GM12878 (cell line): Measurements from ENCODE around the gene RAPGEF3. TPM values are rescaled to one million over a fixed set of nuclear protein-coding genes. Genes with fewer than 3 reads are reported as not detected.

Experiments
- ATAC-seq: fragments of 200-7000 bp; cut with Tn5 transposase; 3 replicates; pipeline ENCODE4 v1.9.1; 2020; ENCODE audit warnings: mild to moderate bottlenecking, moderate library complexity
- BruUV-seq: library from RNA; stranded (reverse); fragments of 400-500 nt; replicated peaks from 2 replicates; lab custom pipeline; 2021; lab: Mats Ljungman, UMichigan
- CTCF ChIA-PET: fragments of 300-600 bp; sonication (Branson Sonifier 250); formaldehyde crosslinking; extraction: SDS; loops from one replicate; lab custom pipeline; 2021; ENCODE audit warnings: inconsistent platforms; lab: Yijun Ruan, JAX
- POLR2A ChIA-PET: fragments of 350-600 bp; formaldehyde crosslinking; extraction: SDS; loops from one replicate; lab custom pipeline; 2021; ENCODE audit warnings: inconsistent platforms; lab: Charles Lee
- RAD21 ChIA-PET: fragments of 300-600 bp; sonication (Branson Sonifier 250); formaldehyde crosslinking; loops from one replicate; lab custom pipeline; 2023; ENCODE audit warnings: antibody characterized with exemption; ENCODE audit not compliant: unreplicated experiment; lab: Charles Lee
- SMC1A ChIA-PET: fragments of 300-600 bp; sonication (Branson Sonifier 250); formaldehyde crosslinking; loops from one replicate; lab custom pipeline; 2023; ENCODE audit not compliant: unreplicated experiment, uncharacterized antibody; lab: Charles Lee
- DNase-seq: peaks from one replicate; pipeline ENCODE4 v3.0.0-alpha.2; 2011; ENCODE audit warnings: low read depth, low spot score
- FAIRE-seq: peaks from 3 replicates; lab custom pipeline; 2011; peaks lifted over from hg19 to GRCh38; lab: Jason Lieb, UNC
- H2AFZ ChIP-seq: 2 replicates; pipeline ENCODE4 v1.6.0; 2011; ENCODE audit warnings: low read depth, low read length, control low read depth; ENCODE audit not compliant: control insufficient read depth
- H3K27ac ChIP-seq: 2 replicates; pipeline ENCODE4 v1.5.1; 2011; ENCODE audit warnings: control low read depth; ENCODE audit not compliant: control insufficient read depth, insufficient read depth
- H3K27me3 ChIP-seq, 2 experiments: replicated peaks in 1 of 2; 2 replicates each; pipeline versions ENCODE4 v1.6.0 to v1.6.1; 2011; ENCODE audit warnings: low read length in 1 of 2; ENCODE audit not compliant: control insufficient read depth in 2 of 2, insufficient read depth in 2 of 2
- H3K36me3 ChIP-seq, 2 experiments: 2 replicates each; pipeline ENCODE4 v1.5.1; 2011; ENCODE audit warnings: low read length in 1 of 2; ENCODE audit not compliant: control insufficient read depth in 2 of 2, insufficient read depth in 2 of 2
- H3K4me1 ChIP-seq: 2 replicates; pipeline ENCODE4 v1.6.1; 2011; ENCODE audit warnings: mild to moderate bottlenecking, low read length, moderate library complexity, mixed read lengths; ENCODE audit not compliant: control insufficient read depth, insufficient read depth
- H3K4me2 ChIP-seq: 2 replicates; pipeline ENCODE4 v1.6.0; 2011; ENCODE audit warnings: control low read depth; ENCODE audit not compliant: control insufficient read depth, insufficient read depth
- H3K4me3 ChIP-seq: fragments of 200-600 bp; sonication (generic); 2 replicates; pipeline ENCODE4 v1.5.1; 2016
- H3K79me2 ChIP-seq: 2 replicates; pipeline ENCODE4 v1.6.0; 2011; ENCODE audit warnings: low read length; ENCODE audit not compliant: control insufficient read depth, insufficient read depth
- H3K9ac ChIP-seq: 2 replicates; pipeline ENCODE4 v1.8.0; 2011; ENCODE audit warnings: low read length, control low read depth, mixed read lengths; ENCODE audit not compliant: control insufficient read depth, insufficient read depth
- H3K9me3 ChIP-seq: replicated peaks from 3 replicates; pipeline ENCODE4 v1.5.1; 2011; ENCODE audit warnings: mild to moderate bottlenecking, low read length; ENCODE audit not compliant: control insufficient read depth, insufficient read depth
- H4K20me1 ChIP-seq: 2 replicates; pipeline ENCODE4 v1.6.0; 2011; ENCODE audit not compliant: control insufficient read depth, insufficient read depth
- BACH1 ChIP-seq: fragments of 450-650 bp; IDR thresholded peaks from 2 replicates; pipeline ENCODE4 v1.6.1; 2017; ENCODE audit warnings: mild to moderate bottlenecking, borderline replicate concordance
- BHLHE40 ChIP-seq, 2 experiments: fragments of 450-650 bp in 1 of 2; IDR thresholded peaks; 2 replicates each; pipeline ENCODE4 v1.6.1; 2011 to 2017; ENCODE audit warnings: low read depth in 2 of 2, borderline replicate concordance in 1 of 2, improper control_type of control experiment in 1 of 2, low read length in 1 of 2, mild to moderate bottlenecking in 1 of 2
- BRCA1 ChIP-seq: IDR thresholded peaks from 2 replicates; pipeline ENCODE4 v1.6.1; 2011; ENCODE audit warnings: low read depth, low read length, improper control_type of control experiment
- CREM ChIP-seq: IDR thresholded peaks from 2 replicates; pipeline ENCODE4 v1.6.1; 2014; ENCODE audit warnings: antibody characterized with exemption, low read depth
- GABPA ChIP-seq: IDR thresholded peaks from 2 replicates; pipeline ENCODE4 v1.6.1; 2014; ENCODE audit warnings: antibody characterized with exemption, low read depth, mild to moderate bottlenecking, inconsistent platforms
- HDAC2 ChIP-seq: fragments of 200-600 bp; sonication (generic); IDR thresholded peaks from 2 replicates; pipeline ENCODE4 v1.6.1; 2017
- RAD51 ChIP-seq: fragments of 450-650 bp; IDR thresholded peaks from 2 replicates; pipeline ENCODE4 v1.6.1; 2016; ENCODE audit warnings: moderate library complexity, mild to moderate bottlenecking, inconsistent platforms
- STAT1 ChIP-seq: fragments of 450-650 bp; conservative IDR thresholded peaks from 2 replicates; pipeline ENCODE4 v1.6.1; 2014; ENCODE audit warnings: antibody characterized with exemption, mild to moderate bottlenecking
- TCF12 ChIP-seq: IDR thresholded peaks from 2 replicates; pipeline ENCODE4 v1.6.1; 2011; ENCODE audit warnings: low read depth, mild to moderate bottlenecking, low read length
- WGBS: methylation state at CpG from one replicate; pipeline ENCODE4 v1.1.6; 2016; ENCODE audit warnings: low lambda C conversion rate; ENCODE audit not compliant: insufficient replicate concordance, insufficient coverage; ENCODE audit errors: missing lambda C conversion rate; 5-methylcytosine and 5-hydroxymethylcytosine counted together
- in situ Hi-C: fragments of 300-500 bp; cut with MboI; formaldehyde crosslinking; loops from 9 replicates; pipeline ENCODE4 v1.14.3; 2018; ENCODE audit warnings: mixed read lengths
- intact Hi-C: fragments of 100-400 bp; cut with micrococcal nuclease; formaldehyde crosslinking; loops from one replicate; pipeline ENCODE4 v1.14.2; 2022; ENCODE audit not compliant: unreplicated experiment
- polyA plus RNA-seq, 11 experiments: library from polyadenylated mRNA; depleted of rRNA in 4 of 11; unstranded in 6 of 11; stranded (reverse) in 5 of 11; fragments of >200 nt; fragmentation: Nextera tagmentation in 4 of 11; fragmentation: Illumina TruSeq in 1 of 11; extraction: Ambion mirVana in 4 of 11; extraction: Trizol in 1 of 11; gene quantifications; 1 replicate in 1 of 11; 2 replicates in 10 of 11; pipeline versions ENCODE4 v1.2.1 to v1.2.3, GENCODE V29; 2011 to 2016; ENCODE audit warnings: inconsistent platforms in 2 of 11, missing spikeins in 2 of 11, low read depth in 1 of 11
- total RNA-seq, 4 experiments: library from RNA; depleted of rRNA in 3 of 4; stranded (reverse); fragments of >200 nt in 3 of 4; fragmentation: Illumina TruSeq in 1 of 4; extraction: Trizol in 1 of 4; gene quantifications; 2 replicates each; pipeline versions ENCODE4 v1.2.1 to v1.2.3, GENCODE V29; 2013 to 2021
- TF ChIP-seq, protein P1 (sequence below): fragments of 450-650 bp; IDR thresholded peaks from 2 replicates; pipeline ENCODE4 v1.6.1; 2017; ENCODE audit warnings: borderline replicate concordance
- TF ChIP-seq, protein P2 (sequence below): fragments of 450-650 bp; IDR thresholded peaks from 2 replicates; pipeline ENCODE4 v1.6.1; 2016; ENCODE audit warnings: mild to moderate bottlenecking
- TF ChIP-seq, protein P3 (sequence below): fragments of 450-650 bp; formaldehyde crosslinking; IDR thresholded peaks from 2 replicates; pipeline ENCODE4 v1.4.0; 2020; ENCODE audit warnings: mild to moderate bottlenecking, moderate library complexity
- TF ChIP-seq, protein P4 (sequence below): IDR thresholded peaks from 2 replicates; pipeline ENCODE4 v1.6.1; 2011; ENCODE audit warnings: borderline replicate concordance, low read depth, mild to moderate bottlenecking, moderate library complexity, mixed read lengths, low read length; ENCODE audit not compliant: insufficient read depth; ENCODE audit errors: extremely low read length

RAPGEF3 gene
- total and polyA plus RNA-seq, 10 of the 15 experiments (the other 5 are each of a cell fraction or from before 2014, with no cell fraction given), result 0.02 to 0.92 (median 0.31) TPM; not detected in 2

DNA sequence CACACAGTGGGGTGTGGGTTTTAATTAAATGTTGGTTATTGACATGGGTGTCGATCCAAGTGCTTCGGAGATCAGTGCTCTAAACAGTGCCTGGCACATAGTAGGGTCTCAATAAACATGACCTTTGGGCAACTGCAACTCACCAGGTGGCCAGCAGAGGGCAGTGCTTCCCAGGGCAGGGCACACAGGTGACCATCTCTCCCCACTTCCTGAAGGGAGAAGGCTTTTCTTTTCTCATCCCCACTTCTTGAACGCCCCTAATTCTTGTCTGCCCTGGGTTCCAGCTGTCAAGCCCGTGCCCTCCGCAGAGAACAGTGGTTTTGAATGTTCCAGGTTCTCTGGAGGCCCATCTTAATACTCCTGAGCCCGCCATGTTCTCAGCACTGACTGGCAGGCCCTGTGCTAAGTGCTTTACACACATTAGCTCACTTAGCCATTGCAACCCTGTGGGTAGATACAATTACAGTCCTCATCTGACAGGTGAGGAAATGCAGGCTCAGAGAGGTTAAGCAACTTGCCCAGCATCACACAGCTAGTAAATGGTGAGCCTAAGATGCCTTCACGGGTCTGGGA is 16.3 kb downstream of the RAPGEF3 start:
- in situ Hi-C loops, result no loop called here
- no peaks in the 10 kb centered on the region for H3K27me3 ChIP-seq
- H3K36me3 ChIP-seq, result no peaks in the 10 kb centered on the region
- no peak overlapping the region for H3K9ac ChIP-seq
- ChIA-PET POLR2A (interaction anchor here (0.6 to 5.5 kb wide), 8 partner anchors 12 to 66 kb away, joined by 3 to 40 read pairs (median 6); partner anchors contain the start of gene RAPGEF3), SMC1A (interaction anchor here (0.8 to 10.3 kb wide), 26 partner anchors 9 to 710 kb away, joined by 3 to 277 read pairs (median 4); partner anchors contain the start of genes ENDOU, RAPGEF3, RPAP3 and SLC48A1), RAD21 (interaction anchor here (0.8 to 7.8 kb wide), 19 partner anchors 9 to 205 kb away, joined by 3 to 327 read pairs (median 9); partner anchors contain the start of genes ENDOU, RAPGEF3, RPAP3 and SLC48A1), CTCF (interaction anchor here (0.6 to 10.4 kb wide), 34 partner anchors 10 to 876 kb away, joined by 3 to 814 read pairs (median 6); partner anchors contain the start of genes ENDOU, RAPGEF3, RPAP3 and SLC48A1)
- peaks cover 28% of the 10 kb centered on the region for H3K4me1 ChIP-seq
- H3K4me2 ChIP-seq, result no peak overlapping the region
- intact Hi-C loops, result loop anchor here (1.0 kb wide), 5 partner anchors 13 to 95 kb away; no protein-coding TSS in a partner anchor
- peak; percentile 94 for FAIRE-seq
- WGBS, result 31% methylated on average over 7 of the region's 7 CpGs
- no TSS peak for BruUV-seq
- H2AFZ ChIP-seq, result no peak overlapping the region
- no peaks in the 10 kb centered on the region for H3K9me3 ChIP-seq
- DNase-seq, result no peak
- H3K79me2 ChIP-seq, result no peaks in the 10 kb centered on the region
- no peaks in the 10 kb centered on the region for H4K20me1 ChIP-seq
- H3K27ac ChIP-seq, result no peak overlapping the region
- ATAC-seq, result peak; percentile 57
- H3K4me3 ChIP-seq, result no peak overlapping the region
- no peak for TF ChIP-seq BRCA1
- no peak for TF ChIP-seq HDAC2
- no peak for TF ChIP-seq GABPA
- no peak for TF ChIP-seq BACH1
- TF ChIP-seq, protein P1, sequence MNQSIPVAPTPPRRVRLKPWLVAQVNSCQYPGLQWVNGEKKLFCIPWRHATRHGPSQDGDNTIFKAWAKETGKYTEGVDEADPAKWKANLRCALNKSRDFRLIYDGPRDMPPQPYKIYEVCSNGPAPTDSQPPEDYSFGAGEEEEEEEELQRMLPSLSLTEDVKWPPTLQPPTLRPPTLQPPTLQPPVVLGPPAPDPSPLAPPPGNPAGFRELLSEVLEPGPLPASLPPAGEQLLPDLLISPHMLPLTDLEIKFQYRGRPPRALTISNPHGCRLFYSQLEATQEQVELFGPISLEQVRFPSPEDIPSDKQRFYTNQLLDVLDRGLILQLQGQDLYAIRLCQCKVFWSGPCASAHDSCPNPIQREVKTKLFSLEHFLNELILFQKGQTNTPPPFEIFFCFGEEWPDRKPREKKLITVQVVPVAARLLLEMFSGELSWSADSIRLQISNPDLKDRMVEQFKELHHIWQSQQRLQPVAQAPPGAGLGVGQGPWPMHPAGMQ, result no peak
- no peak for TF ChIP-seq STAT1
- TF ChIP-seq BHLHE40 (IDR thresholded peaks at IDR 0.05; ENCODE audit: borderline replicate concordance in 1 of 2, low read depth in 2 of 2, low read length in 1 of 2), result no peak
- 0 out of 2 replicates have a peak, but pooled peaks have one; percentile 8 for TF ChIP-seq TCF12
- TF ChIP-seq, protein P2, sequence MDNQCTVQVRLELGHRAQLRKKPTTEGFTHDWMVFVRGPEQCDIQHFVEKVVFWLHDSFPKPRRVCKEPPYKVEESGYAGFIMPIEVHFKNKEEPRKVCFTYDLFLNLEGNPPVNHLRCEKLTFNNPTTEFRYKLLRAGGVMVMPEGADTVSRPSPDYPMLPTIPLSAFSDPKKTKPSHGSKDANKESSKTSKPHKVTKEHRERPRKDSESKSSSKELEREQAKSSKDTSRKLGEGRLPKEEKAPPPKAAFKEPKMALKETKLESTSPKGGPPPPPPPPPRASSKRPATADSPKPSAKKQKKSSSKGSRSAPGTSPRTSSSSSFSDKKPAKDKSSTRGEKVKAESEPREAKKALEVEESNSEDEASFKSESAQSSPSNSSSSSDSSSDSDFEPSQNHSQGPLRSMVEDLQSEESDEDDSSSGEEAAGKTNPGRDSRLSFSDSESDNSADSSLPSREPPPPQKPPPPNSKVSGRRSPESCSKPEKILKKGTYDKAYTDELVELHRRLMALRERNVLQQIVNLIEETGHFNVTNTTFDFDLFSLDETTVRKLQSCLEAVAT, result peak; percentile 19; the same call in 1 of the 2 replicates
- TF ChIP-seq, protein P3, sequence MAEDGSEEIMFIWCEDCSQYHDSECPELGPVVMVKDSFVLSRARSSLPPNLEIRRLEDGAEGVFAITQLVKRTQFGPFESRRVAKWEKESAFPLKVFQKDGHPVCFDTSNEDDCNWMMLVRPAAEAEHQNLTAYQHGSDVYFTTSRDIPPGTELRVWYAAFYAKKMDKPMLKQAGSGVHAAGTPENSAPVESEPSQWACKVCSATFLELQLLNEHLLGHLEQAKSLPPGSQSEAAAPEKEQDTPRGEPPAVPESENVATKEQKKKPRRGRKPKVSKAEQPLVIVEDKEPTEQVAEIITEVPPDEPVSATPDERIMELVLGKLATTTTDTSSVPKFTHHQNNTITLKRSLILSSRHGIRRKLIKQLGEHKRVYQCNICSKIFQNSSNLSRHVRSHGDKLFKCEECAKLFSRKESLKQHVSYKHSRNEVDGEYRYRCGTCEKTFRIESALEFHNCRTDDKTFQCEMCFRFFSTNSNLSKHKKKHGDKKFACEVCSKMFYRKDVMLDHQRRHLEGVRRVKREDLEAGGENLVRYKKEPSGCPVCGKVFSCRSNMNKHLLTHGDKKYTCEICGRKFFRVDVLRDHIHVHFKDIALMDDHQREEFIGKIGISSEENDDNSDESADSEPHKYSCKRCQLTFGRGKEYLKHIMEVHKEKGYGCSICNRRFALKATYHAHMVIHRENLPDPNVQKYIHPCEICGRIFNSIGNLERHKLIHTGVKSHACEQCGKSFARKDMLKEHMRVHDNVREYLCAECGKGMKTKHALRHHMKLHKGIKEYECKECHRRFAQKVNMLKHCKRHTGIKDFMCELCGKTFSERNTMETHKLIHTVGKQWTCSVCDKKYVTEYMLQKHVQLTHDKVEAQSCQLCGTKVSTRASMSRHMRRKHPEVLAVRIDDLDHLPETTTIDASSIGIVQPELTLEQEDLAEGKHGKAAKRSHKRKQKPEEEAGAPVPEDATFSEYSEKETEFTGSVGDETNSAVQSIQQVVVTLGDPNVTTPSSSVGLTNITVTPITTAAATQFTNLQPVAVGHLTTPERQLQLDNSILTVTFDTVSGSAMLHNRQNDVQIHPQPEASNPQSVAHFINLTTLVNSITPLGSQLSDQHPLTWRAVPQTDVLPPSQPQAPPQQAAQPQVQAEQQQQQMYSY (CRISPR knock-in tag), result no peak
- no peak for TF ChIP-seq CREM
- TF ChIP-seq RAD51, result no peak
- TF ChIP-seq, protein P4, sequence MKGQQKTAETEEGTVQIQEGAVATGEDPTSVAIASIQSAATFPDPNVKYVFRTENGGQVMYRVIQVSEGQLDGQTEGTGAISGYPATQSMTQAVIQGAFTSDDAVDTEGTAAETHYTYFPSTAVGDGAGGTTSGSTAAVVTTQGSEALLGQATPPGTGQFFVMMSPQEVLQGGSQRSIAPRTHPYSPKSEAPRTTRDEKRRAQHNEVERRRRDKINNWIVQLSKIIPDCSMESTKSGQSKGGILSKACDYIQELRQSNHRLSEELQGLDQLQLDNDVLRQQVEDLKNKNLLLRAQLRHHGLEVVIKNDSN, result no peak
